A172 (cell line): ENCODE measurements around the gene MARS1. TPM values are rescaled to one million over a fixed set of nuclear protein-coding genes. Genes with fewer than 3 reads are reported as not detected.
"Not testable (repeated sequence)": the region's sequence is repeated elsewhere in the genome, so short reads cannot be mapped to it uniquely, and the experiment has no call there.

Experiments used
- DNase-seq: peaks from one replicate; pipeline ENCODE4 v3.0.0-alpha.2; 2015; ENCODE audit warnings: low spot score
- total RNA-seq: library from RNA; depleted of rRNA; stranded (reverse); fragments of >200 nt; shearing (Covaris generic); gene quantifications from 2 replicates; pipeline ENCODE4 v1.2.3, GENCODE V29; 2014; rRNA removed

MARS1 gene
- total RNA-seq, 1 experiment from 2014 or later = 319 TPM

GRCh38 chr12:57549909-57550640 is 62.2 kb downstream of the MARS1 start, which contains the start of gene KIF5A:
Gene KIF5A, plus strand, starts transcription at chr12:57550044. Its CDS starts 228 bp downstream, at chr12:57550272.
- DNase-seq = no peak

GRCh38 chr12:57550641-57551549 is 63.0 kb downstream of the MARS1 start:
- DNase-seq = no peak

- DNase-seq = no peak
These were observed 63.9 kb downstream of the MARS1 start for GRCh38 chr12:57551637-57552305.

- no peak for DNase-seq
These were observed 64.4 kb downstream of the MARS1 start for GRCh38 chr12:57552306-57552651.

DNA sequence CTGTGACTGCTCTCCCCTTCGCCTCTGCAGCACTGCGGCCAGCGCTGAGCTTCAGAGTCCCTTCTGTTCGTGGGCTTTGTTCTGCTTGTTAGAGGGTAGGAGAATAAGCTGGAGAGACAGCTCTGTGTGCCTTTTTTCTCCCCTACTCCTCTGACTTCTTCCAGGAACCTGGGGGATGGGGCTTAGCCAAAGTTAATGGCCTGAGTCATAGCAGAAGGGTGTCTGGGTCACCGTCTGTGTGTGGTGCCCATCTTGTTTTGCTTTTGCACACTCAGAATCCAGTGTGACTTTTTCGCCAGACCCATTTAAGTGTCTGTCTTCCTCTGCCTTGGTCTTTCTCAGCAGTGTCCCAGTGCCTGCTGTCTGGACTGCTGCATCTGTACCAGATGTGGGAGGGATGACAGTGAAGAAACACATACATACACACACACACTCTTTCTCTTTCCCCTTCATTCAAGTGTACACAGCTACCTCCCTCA is 65.0 kb downstream of the MARS1 start:
- DNase-seq = peak; percentile 28

DNA sequence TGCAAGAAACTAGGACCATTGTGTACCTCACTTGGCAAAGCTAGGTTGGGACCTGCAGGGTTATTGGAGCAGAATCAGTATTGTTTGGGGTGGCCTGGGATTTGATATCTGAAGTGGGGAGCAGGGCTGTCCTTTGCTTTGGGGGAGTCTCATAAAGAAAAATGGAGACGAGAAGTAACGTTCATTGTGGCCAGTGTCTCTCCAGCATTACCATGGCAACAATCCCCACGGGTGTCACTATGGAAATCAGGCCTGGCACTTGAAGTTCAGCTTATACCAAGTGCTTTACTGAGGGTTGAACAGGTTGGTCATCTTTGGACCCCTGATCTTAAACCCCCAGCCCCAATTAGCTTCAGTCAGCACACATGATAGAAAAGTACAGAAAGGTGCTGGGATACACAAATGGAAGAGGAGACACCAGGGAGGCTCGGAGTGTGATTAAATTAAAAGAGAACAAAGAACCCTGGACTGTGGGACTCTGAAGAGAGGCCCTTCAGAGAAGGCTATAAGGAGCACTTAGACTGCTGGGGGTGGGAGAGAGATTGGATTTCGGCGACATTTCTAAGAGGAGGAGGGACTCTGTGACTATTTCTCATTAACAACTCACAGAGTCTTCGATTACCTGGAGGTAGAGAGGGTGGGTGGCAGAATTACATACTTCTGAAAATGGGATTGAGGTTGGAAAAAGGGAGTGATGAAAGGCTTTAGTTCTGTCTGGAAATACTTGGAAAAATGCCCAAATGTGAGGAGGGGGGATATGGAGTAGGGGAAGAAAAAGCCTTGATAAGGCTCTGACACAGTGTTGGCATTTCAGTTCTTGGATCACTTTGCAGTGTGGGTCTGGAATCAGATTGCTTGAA is 65.7 kb downstream of the MARS1 start:
- no peak for DNase-seq

GRCh38 chr12:57554453-57554852 is 66.6 kb downstream of the MARS1 start:
- no peak for DNase-seq

DNA sequence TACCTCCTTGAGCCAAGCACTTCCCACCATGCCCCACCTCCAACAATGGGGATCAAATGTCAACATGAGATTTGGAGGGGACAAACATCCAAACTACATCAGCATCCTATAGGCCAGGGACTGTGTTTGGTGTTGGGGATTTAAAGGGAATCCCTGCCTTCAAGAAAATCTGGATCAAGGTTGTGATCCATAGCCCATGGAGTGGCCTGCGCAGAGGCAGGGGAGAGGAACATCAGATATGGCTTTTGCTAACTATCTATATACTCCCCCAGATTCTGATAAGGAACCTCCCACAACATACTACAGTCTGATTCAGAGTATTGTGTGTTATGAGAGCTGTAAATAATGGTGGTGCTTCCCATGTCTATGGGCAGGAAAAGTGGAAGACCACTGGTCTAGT is 67.0 kb downstream of the MARS1 start:
- DNase-seq = no peak

GRCh38 chr12:57558864-57559263 is 71.0 kb downstream of the MARS1 start:
- DNase-seq = no peak

- no peak for DNase-seq
These were observed 72.6 kb downstream of the MARS1 start for GRCh38 chr12:57560516-57560915.

DNA sequence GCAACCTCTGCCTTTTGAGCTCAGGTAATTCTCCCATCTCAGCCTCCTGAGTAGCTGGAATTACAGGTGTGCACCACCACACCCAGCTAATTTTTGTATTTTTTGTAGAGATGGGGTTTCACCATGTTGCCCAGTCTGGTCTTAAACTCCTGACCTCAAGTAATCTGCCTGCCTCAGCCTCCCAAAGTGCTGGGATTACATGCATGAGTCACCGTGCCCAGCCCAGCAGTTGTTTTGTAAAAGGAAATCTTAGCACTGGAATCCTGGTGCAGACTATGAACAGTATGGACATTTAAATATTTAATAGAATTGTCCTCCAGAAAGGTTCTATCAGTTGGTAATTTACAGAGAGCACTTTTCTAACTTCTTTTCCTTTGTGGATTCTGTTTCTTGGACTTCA is 73.2 kb downstream of the MARS1 start:
- not testable (repeated sequence) for DNase-seq

GRCh38 chr12:57563358-57563757 is 75.5 kb downstream of the MARS1 start:
- no peak for DNase-seq

- no peak for DNase-seq
These were observed 76.4 kb downstream of the MARS1 start for GRCh38 chr12:57564178-57564740.

Other genes starting within 250 kb of the MARS1 start
- 0.59 and 0.89 TPM in 2 replicates for gene STAC3, start 236.9 kb upstream of the MARS1 start, total RNA-seq
- 9.4 and 16.3 TPM in 2 replicates for gene R3HDM2, start 57.0 kb upstream of the MARS1 start, total RNA-seq
- gene INHBC, start 53.3 kb upstream of the MARS1 start, total RNA-seq = not detected in 2 replicates
- 0.14 and 0.17 TPM in 2 replicates for gene INHBE, start 32.8 kb upstream of the MARS1 start, total RNA-seq
- 0.19 and 4.1 TPM in 2 replicates for gene GLI1, start 28.3 kb upstream of the MARS1 start, total RNA-seq
- 0.43 and 0.79 TPM in 2 replicates for gene ARHGAP9, start 8.2 kb upstream of the MARS1 start, total RNA-seq
- gene DDIT3, start 32.4 kb downstream of the MARS1 start, total RNA-seq = 45.3 and 46.9 TPM in 2 replicates
- gene MBD6, start 34.8 kb downstream of the MARS1 start, total RNA-seq = 2.3 and 11.8 TPM in 2 replicates
- gene DCTN2, start 59.1 kb downstream of the MARS1 start, total RNA-seq = 133 and 149 TPM in 2 replicates
- gene KIF5A, start 62.0 kb downstream of the MARS1 start, total RNA-seq = 0.36 and 0.67 TPM in 2 replicates
- 42.5 and 54.0 TPM in 2 replicates for gene PIP4K2C, start 103.1 kb downstream of the MARS1 start, total RNA-seq
- 13.6 and 21.3 TPM in 2 replicates for gene DTX3, start 116.8 kb downstream of the MARS1 start, total RNA-seq
- 20.6 and 23.0 TPM in 2 replicates for gene ARHGEF25, start 123.4 kb downstream of the MARS1 start, total RNA-seq
- 61.9 and 82.6 TPM in 2 replicates for gene B4GALNT1, start 145.1 kb downstream of the MARS1 start, total RNA-seq
- gene OS9, start 206.1 kb downstream of the MARS1 start, total RNA-seq = 103 and 144 TPM in 2 replicates